GM18907 (cell line): Measurements from ENCODE around the gene SLC2A2.
A peak's percentile ranks its signal among the peaks of the same experiment; 100 is the strongest.

Source experiments
- ATAC-seq: cut with Tn5 transposase; IDR thresholded peaks from one replicate; pipeline ENCODE4 v1.9.1; 2021; ENCODE audit warnings: mild to moderate bottlenecking, moderate library complexity; ENCODE audit not compliant: unreplicated experiment

The SLC2A2 gene

GRCh38 chr3:171038342-171038741, 11.8 kb upstream of the SLC2A2 start:
- ATAC-seq, result no peak

- ATAC-seq, result no peak
Observed at GRCh38 chr3:171028779-171029232, 2.3 kb upstream of the SLC2A2 start.

GRCh38 chr3:171028025-171028778, 1.7 kb upstream of the SLC2A2 start:
- ATAC-seq, result peak; percentile 84

DNA sequence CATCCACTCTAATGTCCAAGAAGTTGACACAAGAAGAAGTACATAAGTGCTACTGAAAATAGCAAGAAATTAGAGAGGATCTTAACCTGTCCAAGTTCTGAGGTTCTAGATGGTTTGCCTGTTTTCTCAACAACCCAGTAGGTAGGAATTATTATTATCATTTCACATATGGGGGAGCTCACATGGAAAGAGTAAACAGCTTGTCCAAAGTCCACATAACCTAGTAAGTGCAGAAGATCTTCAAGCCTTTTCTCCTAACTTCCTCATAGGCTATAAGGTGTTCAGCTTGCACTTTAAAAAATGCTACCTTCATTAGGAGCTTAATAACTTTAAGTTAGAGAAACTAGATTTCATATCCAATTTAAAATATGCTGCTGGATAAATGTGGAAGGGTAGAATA, 3.0 kb downstream of the SLC2A2 start:
- no peak for ATAC-seq

DNA sequence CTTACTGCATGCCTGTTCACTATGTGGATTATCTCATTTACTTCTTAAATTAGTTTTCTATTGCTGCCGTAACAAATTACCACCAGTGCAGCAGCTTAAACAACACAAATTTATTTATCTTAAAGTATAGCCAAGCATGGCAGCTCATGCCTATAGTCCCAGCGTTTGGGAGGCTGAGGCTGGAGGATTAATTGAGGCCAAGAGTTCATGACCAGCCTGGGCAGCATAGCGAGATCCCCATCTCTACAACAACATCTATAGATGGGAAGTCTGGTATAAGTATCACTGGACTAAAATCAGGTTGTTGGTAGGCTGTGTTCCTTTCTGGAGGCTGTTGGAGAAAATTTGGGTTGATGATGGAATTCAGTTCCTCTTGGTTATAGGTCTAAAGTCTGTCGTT, 5.1 kb downstream of the SLC2A2 start:
- ATAC-seq, result no peak

DNA sequence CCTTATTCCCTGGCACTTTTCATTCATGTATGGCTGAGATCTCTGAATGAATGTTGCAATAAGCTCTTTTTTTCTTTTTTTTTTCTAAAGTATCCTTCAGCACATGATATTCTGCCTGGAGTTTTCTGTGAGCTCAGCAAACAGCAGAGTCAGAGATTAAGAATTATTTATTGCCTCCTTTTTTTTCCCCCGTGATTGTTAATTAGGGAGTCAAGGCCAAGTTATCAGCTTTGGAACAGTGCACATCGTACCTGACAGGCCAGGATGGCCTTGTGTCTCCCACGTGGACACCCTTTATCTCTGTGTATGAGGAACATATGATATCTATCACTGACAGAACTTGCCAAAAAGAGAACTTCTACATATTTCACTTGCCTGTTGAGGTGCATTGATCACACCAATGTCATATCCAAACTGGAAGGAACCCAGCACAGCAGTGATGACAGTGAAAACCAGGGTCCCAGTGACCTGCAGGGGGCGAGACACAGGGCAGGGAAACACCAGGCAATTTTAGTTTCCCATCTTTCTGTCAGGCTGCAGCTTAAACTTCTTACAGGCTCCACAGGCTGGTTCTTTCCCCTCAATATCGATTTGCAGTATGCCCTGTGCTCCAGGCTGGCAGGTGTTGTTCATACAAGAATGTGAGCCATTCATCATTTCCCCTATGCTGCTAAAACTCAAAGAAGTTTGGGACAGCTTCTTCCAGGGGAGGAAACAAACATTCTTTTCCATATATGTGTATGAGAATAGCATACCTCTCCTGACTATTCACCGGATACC, 8.2 kb downstream of the SLC2A2 start:
- no peak for ATAC-seq

DNA sequence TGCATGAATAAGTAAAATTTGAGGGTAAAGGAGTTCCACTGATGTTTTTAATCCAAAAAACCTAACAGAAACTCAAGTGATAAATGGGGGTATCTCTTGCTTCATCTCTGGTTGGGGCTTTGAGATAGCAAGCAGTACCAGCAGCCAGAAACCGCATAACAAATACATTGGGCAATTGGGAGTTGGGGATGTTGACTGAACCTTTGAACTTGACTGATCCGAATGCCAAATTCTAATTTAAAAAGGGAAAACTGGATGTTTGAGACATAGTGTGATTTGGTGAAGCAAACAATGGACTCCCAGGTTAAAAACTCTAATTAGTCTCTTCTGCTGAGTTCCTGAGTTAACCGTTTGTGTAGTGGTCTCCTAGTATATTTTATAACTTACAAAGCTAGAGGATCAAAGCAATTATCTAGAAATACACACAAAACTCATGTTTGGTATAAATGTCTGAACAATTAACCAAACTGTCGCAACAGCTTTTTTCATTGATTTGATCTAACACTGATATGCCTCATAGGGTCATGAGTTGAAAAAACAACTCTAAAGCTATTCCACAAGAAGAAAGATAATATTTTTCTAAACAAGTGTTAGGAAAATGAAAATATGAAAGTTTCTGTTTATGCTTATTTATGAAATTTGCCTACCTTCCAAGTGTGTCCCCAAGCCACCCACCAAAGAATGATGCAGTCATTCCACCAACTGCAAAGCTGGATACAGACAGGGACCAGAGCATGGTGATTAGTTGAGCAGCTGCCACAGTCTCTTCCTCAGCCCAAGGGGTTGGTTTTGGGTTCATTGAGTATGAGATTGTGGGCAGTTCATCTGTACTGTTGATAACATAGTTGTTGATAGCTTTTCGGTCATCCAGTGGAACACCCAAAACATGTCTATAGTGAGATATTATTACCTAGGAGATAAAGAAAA, 12.4 kb downstream of the SLC2A2 start:
- ATAC-seq, result no peak

DNA sequence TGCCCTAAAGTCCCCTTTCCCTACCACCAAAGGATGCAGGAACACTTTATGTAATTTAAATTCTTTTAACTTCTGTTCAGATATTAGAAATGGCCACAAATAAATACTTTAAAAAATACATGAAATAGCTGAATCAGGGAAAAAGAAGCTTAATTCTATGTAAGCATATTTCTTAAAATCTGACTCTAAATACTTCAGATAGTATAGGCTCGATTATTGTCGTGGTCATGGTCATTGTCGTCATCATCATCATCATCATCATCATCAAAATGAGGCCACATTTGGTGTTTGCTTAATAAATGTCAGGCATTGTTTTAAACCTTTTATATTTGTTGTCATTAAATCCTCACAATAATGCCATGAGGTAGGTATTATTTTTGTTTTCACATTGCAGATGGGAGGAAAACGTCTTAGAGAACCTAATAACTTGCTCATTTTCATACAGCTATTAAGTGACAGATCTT, 14.6 kb downstream of the SLC2A2 start:
- no peak for ATAC-seq

GRCh38 chr3:171011109-171011872, 15.2 kb downstream of the SLC2A2 start:
- no peak for ATAC-seq

DNA sequence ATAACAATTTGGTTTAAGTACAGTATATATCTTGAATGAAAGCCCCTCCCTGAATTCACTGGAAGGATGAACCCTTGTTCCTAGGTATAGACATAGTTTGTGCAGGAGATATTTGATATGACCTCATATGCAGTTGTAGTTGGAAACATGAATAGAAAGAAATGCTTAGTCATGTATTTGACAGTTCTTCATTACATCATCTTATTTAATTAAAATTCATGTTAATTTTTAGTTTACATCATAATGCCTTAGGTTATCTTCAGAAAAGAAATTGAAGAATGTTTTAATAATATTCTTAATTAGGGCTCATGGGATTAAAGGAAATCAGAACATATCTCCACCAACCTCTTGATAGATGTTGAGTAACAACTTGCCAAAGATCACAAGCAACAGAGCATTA, 19.2 kb downstream of the SLC2A2 start:
- no peak for ATAC-seq

GRCh38 chr3:171005648-171006047, 20.9 kb downstream of the SLC2A2 start:
- ATAC-seq, result no peak

DNA sequence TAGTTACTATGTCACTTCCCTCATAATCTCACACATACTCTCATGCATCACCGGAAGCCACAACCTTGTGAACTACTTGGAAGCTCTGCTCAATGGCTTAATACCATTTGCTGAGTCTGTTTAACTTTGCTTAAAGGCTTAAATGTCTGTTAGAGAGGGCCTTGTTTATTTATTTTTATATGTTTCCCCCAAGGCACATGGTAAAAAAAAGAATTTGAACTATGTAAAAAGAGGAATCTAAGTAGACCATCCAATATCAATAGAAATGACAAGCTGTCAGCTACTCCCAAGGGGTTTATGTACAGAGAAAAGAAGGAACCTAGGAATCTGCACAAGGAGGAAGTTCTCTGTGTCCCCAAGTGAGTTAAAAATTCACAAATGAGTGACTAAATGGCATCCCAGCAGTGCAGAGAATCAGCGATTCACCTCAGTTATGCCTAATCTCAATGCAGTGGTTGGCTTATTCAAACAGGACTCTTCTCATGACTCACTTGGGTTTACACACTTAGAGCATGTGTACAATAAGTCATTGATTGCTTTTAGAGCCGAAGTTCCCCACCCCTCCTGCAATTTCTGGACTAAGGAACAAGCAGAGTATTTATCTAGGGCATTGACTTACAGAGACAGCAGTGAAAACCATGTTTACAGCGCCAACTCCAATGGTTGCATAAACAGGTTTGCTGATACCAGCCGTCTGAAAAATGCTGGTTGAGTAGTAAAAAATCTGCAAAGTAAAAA, 24.4 kb downstream of the SLC2A2 start:
- ATAC-seq, result peak; percentile 85

DNA sequence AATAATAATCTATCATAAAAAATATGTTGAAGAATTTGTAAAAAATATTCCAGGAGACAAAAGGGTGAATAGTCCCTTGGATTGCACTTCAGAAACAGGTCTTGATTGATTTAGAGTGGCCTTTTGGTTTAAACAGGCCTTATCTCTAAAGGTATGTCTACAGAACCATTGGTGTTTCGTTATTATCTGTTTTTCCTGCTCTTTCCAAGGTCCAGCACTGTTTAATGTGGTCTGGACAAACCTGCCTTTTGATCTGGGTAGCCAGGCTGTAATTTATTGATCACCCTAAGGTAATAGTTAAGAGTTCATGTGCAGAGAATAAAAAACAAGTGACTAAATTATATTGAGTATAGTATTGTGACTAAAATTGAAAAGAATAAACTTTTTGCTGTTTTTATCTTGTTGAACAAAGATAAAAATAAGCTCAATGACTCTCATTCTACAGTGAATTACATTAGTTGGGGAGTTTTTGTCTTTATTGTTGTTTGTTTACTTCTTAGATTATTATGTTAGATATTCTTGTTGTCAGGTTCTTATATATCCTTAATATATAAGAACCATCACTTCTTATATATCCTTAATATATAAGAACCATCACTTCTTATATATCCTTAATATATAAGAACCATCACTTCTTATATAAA, 25.1 kb downstream of the SLC2A2 start:
- no peak for ATAC-seq

- ATAC-seq, result no peak
Observed at GRCh38 chr3:171000281-171000680, 26.2 kb downstream of the SLC2A2 start.

- ATAC-seq, result no peak
Observed at GRCh38 chr3:170999737-171000242, 26.7 kb downstream of the SLC2A2 start.

- ATAC-seq, result no peak
Observed at GRCh38 chr3:170997961-170998913, 28.3 kb downstream of the SLC2A2 start.

DNA sequence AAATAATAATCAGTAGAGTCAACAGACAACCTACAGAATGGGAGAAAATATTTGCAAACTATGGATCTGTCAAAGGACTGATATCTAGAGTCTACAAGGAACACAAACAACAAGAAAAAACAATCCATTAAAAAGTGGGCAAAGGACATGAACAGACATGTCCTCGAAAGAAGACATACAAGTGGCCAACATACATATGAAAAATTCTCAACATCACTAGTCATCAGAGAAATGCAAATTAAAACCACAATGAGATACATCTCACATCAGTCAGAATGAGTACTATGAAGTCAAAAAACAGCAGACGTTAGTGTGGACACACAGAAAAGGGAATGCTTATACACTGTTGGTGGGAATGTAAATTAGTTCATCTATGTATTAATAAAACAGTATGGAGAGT, 33.7 kb downstream of the SLC2A2 start:
- no peak for ATAC-seq

DNA sequence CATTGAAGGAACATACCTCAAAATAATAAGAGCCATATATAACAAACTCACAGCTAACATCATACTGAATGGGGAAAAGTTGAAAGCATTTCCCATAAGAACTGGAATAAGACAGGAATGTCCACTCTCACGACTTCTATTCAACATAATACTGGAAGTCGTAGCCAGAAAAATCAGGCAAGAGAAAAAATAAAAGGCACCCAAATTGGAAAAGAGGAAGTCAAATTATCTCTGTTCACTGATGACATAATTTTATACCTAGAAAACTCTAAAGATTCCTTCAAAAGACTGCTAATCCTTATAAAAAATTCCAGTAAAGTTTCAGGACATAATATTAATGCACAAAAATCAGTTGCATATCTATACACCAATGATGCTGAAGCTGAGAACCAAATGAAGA, 34.9 kb downstream of the SLC2A2 start:
- no peak for ATAC-seq
